Activated T-helper 1 cell treated with anti-CD3 and anti-CD28 coated beads, Interleukin-2, amount 50 U/mL, for 16 hours (primary cell): ENCODE measurements around the gene DUT.

Experiments
- DNase-seq, 2 donors: peaks; one replicate each; pipeline ENCODE4 v3.0.0-alpha.2; 2020; ENCODE audit warnings: low read depth in 1 of 2, low spot score in 1 of 2

DUT gene

DNA sequence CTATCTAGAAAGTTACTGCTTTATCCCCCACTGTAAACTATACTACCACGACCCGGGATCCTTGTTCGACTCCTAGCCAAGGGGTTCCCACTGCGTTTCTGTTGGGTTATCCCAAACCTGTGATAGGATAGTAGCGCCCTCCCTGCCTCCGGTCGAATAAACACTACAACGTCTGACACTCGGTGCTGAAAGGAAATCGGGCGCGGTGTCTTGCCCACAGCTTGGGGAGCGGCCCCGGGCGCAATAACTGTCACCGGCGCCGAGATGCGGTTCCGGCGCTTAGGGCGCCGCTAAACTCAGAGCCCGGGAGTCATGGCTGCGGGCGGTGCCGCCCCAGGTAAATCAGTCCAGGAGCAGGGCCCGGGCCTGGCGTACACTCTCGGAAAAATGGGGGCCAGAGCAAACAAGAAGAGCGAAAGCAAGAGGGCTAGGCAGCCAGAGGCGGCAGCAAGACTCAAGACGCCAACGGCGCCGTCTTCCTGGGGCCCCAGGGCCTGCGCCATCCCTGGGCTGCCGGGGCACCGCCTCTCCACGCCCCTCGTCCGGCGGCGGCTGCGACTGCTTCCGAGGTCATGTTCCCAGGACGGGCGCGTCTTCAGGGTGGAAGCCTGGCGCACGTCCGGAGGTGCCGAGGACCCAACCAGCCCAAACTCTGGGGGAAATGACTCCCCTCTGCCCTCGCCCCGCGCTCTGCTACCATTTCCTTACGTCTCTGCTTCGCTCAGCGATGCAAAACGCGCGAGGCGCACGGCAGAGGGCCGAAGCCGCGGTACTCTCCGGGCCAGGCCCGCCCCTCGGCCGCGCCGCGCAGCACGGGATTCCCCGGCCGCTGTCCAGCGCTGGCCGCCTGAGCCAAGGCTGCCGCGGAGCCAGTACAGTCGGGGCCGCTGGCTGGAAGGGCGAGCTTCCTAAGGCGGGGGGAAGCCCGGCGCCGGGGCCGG, at the start of gene DUT:
Gene DUT, plus strand, starts transcription at position 575 of the 941 bp plus-strand sequence. Its CDS starts 87 bp downstream, at position 662.
- peak; percentile 69 to 70 for DNase-seq

DNA sequence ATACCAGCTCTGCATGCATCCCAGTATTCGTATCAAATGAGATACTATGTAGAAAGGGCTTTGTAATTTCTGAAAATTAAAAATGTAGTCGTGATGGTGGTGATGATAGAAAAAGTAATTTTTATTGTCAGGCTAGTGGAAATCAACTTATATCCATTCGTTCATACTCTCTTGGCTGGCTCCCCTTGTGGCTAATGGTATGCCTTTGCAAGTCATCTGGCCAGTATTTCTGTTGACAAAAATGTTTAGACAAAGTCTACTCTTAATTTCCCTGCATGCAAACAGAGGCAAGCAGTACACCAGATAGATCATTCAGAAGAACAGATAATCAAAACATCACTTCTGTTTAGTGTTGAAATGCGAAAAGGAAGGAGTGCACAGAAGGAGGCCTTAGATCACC, 49.6 kb upstream of the DUT start:
- no peak for DNase-seq

DNA sequence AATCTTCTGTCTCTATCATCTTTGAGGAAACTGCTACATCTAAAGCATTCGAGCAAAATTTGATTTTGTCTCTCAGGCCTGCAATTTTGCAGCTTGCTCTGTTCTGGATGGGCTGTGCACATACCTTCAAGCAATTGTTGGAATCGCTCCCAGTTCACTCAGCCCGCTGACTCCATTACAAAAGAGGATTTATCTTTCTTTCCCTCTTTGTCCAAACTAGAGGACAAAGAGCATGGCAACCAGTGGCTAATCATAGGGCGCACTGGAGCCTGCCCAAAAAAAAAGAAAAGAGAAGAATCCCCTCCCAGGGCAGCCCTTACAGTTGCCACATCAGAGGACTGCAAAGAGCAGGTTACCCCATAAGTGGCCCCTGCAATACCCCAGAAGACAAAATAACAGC, 49.0 kb upstream of the DUT start:
- no peak for DNase-seq

- no peak for DNase-seq
Measured at GRCh38 chr15:48283396-48284145, 47.7 kb upstream of the DUT start.

GRCh38 chr15:48285329-48286214, 45.7 kb upstream of the DUT start:
- no peak for DNase-seq

DNA sequence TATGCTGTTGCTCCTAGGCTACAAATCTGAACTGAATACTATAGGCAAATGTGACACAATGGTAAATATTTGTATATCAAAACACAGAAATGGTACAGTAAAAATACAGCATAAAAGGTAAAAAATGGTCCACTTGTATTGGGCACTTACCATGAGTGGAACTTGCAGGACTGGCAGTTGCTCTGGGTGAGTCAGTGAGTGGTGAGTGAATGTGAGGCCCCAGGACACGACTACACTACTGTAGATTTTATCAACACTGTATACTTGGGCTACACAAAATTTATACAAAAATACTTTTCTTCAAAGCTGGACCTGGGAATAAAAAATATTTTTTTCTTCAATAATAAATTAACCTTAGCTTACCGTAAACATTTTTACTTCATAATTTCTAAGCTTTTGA, 41.6 kb upstream of the DUT start:
- DNase-seq: no peak

- no peak for DNase-seq
Measured at GRCh38 chr15:48292458-48292857, 38.8 kb upstream of the DUT start.

- no peak for DNase-seq
Measured at GRCh38 chr15:48297668-48298067, 33.6 kb upstream of the DUT start.

DNA sequence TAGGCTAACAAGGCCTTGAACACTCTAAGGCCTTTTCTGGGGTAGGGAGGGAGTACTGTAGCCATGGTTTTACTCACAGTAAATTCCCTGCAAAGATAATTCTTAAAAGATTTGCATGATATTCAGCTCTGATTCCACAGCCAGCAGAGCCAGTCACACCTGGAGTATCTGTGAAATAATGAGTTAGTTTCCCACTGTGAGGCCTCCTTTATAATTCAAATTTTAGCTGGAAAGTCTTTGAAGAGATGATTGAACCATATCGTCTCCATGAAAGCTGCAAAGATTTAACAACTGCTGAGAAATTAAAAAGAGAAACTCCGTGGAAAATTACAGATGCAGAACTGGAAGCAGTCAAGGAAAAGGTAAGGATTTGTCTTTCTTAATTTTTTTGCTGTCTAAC, 32.3 kb upstream of the DUT start:
- no peak for DNase-seq

- no peak for DNase-seq
Measured at GRCh38 chr15:48300038-48300437, 31.2 kb upstream of the DUT start.

- DNase-seq: no peak
Measured at GRCh38 chr15:48304398-48304797, 26.8 kb upstream of the DUT start.

DNA sequence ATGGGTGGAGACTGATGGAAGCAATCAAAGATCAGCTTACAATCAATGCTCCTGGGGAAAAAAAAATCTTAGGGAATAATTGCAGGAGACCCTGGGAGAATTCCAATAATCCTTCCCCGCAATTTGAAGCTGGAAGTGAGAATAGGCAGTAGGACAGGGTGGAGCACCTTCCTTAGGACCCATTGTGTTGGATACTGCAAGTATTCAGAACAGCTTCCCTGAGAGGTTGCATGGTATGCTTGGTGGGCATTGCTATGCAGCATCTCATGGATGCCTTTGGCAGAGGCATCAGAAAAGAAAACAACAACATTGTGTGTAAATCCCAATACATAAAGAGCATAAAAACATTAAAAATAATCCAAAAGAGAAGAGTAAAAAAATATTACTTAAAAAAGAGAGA, 24.6 kb upstream of the DUT start:
- DNase-seq: no peak

DNA sequence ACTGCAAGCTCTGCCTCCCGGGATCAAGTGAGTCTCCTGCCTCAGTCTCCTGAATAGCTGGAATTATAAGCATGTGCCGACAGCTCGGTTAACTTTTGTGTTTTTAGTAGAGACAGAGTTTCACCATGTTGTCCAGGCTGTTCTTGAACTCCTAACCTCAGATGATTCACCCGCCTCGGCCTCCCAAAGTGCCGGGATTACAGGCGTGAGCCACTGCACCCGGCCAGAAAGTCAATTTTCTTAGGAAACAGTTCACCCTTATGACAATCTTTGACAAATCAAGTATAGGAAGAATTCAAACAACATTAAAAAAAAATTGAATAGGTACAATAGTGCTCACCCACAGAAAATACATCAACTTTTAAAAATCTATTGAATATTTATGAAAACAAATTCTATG, 23.6 kb upstream of the DUT start:
- DNase-seq: no peak

DNA sequence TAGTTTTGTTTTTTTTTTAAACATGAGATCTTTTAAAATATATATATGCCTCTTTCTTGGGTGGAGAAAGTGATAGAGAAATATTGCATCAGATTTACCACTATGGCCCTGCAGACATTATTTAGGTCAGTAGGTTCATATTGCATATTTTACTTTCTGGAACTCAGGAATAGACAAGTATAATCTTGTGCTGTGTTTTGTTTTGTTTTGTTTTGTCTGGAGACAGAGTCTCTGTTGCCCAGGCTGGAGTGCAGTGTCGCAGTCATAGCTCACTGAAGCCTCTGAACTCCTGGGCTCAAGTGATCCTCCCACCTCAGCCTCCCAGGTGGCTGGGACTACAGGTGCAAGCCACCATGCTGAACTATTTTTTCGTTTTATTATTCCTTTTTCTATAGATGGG, 21.5 kb upstream of the DUT start:
- DNase-seq: no peak

DNA sequence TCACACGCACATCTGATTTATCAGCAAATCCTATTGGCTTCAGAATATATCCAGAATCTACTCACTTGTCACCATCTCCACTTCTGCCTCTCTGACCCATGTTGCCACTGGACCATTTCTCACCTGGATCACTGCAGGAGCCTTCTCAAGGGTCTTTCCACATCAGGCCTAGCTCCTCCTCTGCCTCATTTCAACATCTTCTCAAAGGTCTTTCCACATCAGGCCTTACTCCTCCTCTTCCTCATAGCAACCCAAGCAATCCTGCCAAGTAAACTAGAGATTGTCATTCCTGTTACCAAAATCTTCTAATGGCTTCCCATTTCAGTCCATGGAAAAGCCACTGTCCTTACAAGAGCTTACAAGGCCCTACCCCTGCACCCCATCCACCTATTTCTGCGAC, 18.0 kb upstream of the DUT start:
- no peak for DNase-seq

DNA sequence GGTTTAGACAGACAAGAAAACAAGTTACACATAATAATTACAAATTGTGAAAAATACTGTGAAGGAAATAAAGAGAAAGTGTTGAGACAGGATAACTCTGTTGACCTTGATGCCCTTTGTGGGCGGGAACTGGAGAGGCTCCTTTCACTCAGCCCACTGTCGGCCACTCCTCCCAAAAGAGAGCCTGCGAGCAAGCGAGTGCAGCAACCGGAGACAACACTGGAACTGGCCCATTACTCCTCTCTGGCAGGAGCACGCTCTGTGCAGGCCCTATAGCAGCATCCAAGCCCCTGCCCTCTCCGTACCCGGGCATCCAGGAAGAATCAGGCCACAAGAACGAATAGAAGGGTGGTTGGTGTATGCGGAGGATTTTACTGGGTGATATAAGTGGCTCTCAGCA, 16.2 kb upstream of the DUT start:
- no peak for DNase-seq

- DNase-seq: no peak
Measured at GRCh38 chr15:48317221-48317620, 14.0 kb upstream of the DUT start.

DNA sequence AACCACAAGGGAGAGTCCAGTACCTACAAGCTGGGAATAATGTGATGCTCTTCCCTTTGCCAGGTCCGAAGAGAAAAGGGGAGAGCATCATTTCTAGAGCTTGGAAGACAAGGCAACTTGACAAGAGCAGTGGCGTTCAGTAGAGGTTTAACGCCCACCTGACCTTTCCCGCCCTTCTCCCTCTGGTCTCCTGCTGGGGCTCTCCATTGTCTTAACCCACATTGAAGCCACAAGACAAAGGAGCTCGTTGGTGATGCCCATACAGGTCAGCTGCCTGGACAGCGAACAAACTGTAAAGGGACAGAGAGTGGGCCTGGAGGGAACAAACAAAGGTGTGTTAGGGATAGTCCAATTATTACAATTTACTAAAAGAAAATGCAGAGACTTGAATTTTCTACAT, 13.1 kb upstream of the DUT start:
- no peak for DNase-seq

- DNase-seq: no peak
Measured at GRCh38 chr15:48323294-48323693, 7.9 kb upstream of the DUT start.

GRCh38 chr15:48324949-48325348, 6.3 kb upstream of the DUT start:
- no peak for DNase-seq

GRCh38 chr15:48325400-48325799, 5.8 kb upstream of the DUT start:
- no peak for DNase-seq
